K562 treated with DMSO at 1 percent for 4 hours (cell line): Measurements from ENCODE around the gene TLR10. TPM values are rescaled to one million over a fixed set of nuclear protein-coding genes. Genes with fewer than 3 reads are reported as not detected.

Experiments
- total RNA-seq: library from RNA; unstranded; fragments of 300-600 nt; gene quantifications from 2 replicates; pipeline ENCODE4 v1.2.3, GENCODE V29; 2022; ENCODE audit not compliant: insufficient read depth

Gene TLR10, protein sequence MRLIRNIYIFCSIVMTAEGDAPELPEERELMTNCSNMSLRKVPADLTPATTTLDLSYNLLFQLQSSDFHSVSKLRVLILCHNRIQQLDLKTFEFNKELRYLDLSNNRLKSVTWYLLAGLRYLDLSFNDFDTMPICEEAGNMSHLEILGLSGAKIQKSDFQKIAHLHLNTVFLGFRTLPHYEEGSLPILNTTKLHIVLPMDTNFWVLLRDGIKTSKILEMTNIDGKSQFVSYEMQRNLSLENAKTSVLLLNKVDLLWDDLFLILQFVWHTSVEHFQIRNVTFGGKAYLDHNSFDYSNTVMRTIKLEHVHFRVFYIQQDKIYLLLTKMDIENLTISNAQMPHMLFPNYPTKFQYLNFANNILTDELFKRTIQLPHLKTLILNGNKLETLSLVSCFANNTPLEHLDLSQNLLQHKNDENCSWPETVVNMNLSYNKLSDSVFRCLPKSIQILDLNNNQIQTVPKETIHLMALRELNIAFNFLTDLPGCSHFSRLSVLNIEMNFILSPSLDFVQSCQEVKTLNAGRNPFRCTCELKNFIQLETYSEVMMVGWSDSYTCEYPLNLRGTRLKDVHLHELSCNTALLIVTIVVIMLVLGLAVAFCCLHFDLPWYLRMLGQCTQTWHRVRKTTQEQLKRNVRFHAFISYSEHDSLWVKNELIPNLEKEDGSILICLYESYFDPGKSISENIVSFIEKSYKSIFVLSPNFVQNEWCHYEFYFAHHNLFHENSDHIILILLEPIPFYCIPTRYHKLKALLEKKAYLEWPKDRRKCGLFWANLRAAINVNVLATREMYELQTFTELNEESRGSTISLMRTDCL
- total RNA-seq = not detected in 2 replicates

GRCh38 chr4:38782452-38783108, at the start of gene TLR10:
TLR10 (minus strand) TSS chr4:38782990; CDS start chr4:38775590, 7,400 bp downstream.

GRCh38 chr4:38804654-38805295, 22.0 kb upstream of the TLR10 start, which contains the start of gene TLR1:
TLR1 (minus strand) TSS chr4:38804791; CDS start chr4:38798831, 5,960 bp downstream.

Other genes starting within 250 kb of the TLR10 start
- 14.0 and 18.5 TPM in 2 replicates for gene KLF3, start 118.8 kb downstream of the TLR10 start, total RNA-seq
- not detected in 2 replicates for gene TLR1, start 21.8 kb upstream of the TLR10 start, total RNA-seq
- gene TLR6, start 73.8 kb upstream of the TLR10 start, total RNA-seq = 0.16 and 0.41 TPM in 2 replicates
- gene FAM114A1, start 84.8 kb upstream of the TLR10 start, total RNA-seq = 10.6 and 13.0 TPM in 2 replicates
- 2.3 and 3.9 TPM in 2 replicates for gene TMEM156, start 249.4 kb upstream of the TLR10 start, total RNA-seq